ENCODE results near the gene ARHGEF26.

DNA sequence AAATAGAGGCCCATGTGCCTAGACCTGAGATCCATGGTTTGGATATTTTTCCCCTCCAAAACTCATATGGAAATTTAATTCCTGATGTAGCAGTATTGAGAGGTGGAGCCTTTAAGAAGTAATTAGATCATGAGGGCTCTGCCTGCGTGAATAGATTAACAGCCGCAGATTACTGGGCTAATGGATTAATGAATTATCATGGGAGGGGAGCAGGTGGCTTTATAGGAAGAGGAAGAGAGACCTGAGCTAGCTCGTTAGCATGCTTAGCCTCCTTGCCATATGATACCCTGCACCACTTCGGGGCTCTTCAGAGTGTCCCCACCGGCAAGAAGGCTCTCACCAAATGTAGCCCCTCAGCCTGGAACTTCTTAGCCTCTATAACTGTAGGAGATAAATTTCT, 15.8 kb downstream of the ARHGEF26 start:
- TF ChIP-seq, protein P1, sequence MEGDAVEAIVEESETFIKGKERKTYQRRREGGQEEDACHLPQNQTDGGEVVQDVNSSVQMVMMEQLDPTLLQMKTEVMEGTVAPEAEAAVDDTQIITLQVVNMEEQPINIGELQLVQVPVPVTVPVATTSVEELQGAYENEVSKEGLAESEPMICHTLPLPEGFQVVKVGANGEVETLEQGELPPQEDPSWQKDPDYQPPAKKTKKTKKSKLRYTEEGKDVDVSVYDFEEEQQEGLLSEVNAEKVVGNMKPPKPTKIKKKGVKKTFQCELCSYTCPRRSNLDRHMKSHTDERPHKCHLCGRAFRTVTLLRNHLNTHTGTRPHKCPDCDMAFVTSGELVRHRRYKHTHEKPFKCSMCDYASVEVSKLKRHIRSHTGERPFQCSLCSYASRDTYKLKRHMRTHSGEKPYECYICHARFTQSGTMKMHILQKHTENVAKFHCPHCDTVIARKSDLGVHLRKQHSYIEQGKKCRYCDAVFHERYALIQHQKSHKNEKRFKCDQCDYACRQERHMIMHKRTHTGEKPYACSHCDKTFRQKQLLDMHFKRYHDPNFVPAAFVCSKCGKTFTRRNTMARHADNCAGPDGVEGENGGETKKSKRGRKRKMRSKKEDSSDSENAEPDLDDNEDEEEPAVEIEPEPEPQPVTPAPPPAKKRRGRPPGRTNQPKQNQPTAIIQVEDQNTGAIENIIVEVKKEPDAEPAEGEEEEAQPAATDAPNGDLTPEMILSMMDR (IDR thresholded peaks at IDR 0.05; ENCODE audit: borderline replicate concordance, extremely low read depth, low read length, poor library complexity, severe bottlenecking) = no peak
- TF ChIP-seq EZH2 (IDR thresholded peaks at IDR 0.05; ENCODE audit: borderline replicate concordance, low read depth, low read length, severe bottlenecking) = no peak

Measured in DND-41 (cell line).